ENCODE results near the gene MYDGF.

- TF ChIP-seq POLR2A (IDR thresholded peaks at IDR 0.05; ENCODE audit: low read depth, low read length), result no peak
- no peak for TF ChIP-seq POLR2AphosphoS5 (IDR thresholded peaks at IDR 0.05; ENCODE audit: low read depth, low read length)
- TF ChIP-seq TAF1 (IDR thresholded peaks at IDR 0.05; ENCODE audit: borderline replicate concordance, low read depth, low read length), result no peak
Measured at GRCh38 chr19:4675346-4675745, 5.2 kb upstream of the MYDGF start.
